Stimulated activated CD8-positive, alpha-beta memory T cell treated with anti-CD3 and anti-CD28 coated beads, Interleukin-7, amount 100 ng/mL, for 4 hours (primary cell): ENCODE measurements around the gene SNCG.
"Not testable (repeated sequence)": the region's sequence is repeated elsewhere in the genome, so short reads cannot be mapped to it uniquely, and the experiment has no call there.

Experiments used
- DNase-seq, 2 donors: peaks; one replicate each; pipeline ENCODE4 v3.0.0-alpha.2; 2020; ENCODE audit warnings: low read depth in 2 of 2

SNCG gene

GRCh38 chr10:86944907-86945306, 13.5 kb upstream of the SNCG start:
- DNase-seq = no peak

DNA sequence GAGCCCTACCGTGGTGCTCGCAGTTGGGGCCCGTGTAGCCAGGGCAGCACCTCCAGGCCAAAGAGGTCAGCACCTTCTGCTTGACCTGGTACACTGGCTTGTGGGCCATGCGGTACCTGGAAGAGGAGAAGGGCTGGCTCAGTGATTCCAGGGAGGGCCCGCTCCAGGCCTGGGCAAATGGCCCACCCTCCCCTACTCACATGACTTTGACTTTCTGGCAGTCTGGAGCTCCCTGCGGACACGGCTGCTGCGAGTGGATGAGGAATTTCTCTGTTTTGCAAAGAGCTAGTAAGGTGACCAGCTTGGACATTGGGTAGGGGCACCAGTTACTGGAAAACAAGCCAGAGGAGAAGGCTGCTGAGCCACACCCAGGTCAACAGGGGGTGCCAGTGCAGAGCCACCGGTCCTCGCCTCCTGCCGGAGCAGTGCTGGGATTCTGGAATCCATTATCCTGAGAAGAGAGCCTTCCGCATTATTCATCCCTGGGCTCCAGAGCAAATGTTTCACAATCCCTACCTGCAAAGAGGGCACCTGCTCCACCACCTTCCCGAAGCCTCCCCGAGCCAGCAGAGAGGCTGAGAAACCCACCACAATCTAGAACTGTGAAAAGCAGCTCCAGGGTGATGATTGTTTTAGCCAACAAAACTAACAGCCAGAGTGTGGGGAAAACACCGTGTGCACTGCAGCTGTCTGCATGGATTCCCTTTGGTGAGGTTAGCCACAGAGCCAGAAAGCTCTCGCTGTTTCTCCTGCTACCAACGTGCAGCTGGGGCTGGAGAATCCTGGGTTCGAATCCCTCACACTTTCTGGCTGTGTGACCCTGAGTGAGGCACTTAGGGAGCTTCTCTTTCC, 12.8 kb upstream of the SNCG start:
- no peak for DNase-seq

GRCh38 chr10:86946213-86947155, 11.9 kb upstream of the SNCG start:
- DNase-seq = no peak

DNA sequence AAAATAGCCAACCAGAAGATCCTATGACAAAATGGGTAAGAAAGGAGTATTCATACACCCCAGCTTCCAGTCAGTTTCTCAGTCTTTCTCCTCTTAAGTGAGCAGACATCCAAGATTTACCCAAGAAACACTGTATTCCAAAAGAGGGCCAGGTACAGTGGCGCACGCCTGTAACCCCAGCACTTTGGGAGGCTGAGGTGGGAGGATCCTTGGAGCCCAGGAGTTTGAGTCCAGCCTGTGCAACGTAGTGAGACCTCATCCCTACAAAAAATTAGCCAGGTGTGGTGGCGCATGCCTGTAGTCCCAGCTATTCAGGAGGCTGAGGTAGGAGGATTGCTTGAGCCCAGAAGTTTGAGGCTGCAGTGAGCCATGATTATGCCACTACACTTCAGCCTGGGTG, 10.6 kb upstream of the SNCG start:
- not testable (repeated sequence) for DNase-seq

DNA sequence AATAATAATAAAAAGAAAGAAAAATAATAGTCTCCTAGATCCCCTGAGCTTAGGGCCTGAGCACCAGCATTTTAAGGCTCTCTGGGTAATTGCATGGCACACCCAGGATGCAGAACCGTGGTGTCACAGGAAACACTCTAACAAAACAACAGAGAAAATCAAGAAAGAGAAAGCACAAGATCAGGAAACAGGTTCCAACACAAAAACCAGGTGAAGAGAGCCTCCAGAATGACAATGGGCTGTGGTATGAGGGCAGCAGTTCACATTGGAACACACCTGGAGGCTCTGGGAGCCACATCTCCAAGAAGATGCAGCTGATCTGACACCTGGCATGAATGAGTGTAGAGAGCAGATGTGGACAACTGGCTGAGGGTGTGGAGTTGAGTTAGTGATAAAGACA, 8.1 kb upstream of the SNCG start:
- DNase-seq = no peak

DNA sequence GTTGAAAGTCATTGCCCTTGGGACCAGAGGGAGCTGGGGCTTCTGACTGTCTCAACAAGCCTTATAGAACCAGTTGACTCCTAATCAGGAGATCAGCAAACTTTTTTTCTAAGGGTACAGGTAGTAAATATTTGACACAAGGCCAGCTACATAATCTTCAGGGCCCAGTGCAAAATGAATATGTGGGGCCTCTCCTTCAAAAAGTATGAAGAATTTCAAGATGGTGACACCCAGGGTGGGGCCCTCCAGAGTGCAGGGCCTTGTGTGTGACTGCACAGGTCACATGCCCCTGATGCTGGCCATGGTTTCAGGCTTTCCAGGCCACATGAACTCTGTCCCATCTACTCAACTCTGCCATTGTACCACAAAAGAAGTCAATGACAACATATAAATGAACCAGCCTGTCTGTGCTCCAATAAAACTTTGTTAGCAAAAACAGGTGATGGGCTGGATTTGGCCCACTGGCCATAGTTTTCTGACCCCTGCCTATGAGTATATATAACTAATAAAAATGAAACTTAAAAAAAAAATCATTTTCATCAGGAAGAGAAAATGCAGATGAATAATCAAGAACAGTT, 7.1 kb upstream of the SNCG start:
- no peak for DNase-seq

GRCh38 chr10:86952106-86952505, 6.3 kb upstream of the SNCG start:
- no peak for DNase-seq

GRCh38 chr10:86952697-86953096, 5.7 kb upstream of the SNCG start:
- not testable (repeated sequence) for DNase-seq

DNA sequence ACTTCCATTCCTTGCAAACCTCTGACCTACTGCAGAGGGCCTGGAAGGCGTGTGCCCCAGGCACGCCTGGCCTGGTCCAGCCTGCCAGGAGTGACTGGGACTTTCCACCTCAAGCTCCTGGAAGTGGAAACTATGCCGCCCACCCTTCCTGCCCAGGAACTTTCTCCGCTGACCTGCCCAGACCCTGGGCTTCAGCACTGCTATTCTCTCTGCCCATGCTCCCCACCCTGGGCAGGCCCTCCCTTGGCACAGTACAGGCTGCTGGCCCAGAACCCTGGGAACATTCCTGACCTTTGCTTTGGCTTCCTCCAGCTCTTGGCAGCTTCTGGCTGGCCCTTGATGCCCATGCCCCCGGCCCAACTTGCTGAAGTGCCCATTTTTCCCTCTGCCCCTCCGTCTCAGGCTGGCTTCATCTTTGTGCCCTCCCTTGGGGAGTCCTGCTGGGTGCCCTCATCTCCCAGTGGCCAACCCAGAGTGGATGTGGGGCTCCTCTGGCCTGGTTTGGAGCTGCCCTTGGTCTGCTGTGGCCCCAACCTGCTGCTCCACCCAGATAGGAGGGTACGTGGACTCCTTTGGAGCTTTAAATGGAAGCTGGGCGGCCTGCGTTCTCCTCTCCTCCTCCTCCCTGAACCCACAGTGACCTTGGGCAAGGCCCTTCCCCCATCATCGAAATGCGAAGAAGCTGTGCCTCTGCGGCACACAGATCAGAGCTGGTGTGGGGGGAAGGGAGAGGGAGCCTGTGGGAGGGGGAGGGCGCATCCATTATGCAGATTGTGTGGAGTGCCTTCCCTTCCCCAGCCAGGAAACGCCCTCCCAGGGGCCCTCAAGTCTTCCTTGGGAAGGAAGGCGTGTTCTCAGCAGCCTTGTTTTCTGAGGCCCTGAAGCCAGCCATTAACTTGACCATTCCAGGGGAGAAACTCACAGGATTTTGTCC, 4.4 kb upstream of the SNCG start:
- no peak for DNase-seq

DNA sequence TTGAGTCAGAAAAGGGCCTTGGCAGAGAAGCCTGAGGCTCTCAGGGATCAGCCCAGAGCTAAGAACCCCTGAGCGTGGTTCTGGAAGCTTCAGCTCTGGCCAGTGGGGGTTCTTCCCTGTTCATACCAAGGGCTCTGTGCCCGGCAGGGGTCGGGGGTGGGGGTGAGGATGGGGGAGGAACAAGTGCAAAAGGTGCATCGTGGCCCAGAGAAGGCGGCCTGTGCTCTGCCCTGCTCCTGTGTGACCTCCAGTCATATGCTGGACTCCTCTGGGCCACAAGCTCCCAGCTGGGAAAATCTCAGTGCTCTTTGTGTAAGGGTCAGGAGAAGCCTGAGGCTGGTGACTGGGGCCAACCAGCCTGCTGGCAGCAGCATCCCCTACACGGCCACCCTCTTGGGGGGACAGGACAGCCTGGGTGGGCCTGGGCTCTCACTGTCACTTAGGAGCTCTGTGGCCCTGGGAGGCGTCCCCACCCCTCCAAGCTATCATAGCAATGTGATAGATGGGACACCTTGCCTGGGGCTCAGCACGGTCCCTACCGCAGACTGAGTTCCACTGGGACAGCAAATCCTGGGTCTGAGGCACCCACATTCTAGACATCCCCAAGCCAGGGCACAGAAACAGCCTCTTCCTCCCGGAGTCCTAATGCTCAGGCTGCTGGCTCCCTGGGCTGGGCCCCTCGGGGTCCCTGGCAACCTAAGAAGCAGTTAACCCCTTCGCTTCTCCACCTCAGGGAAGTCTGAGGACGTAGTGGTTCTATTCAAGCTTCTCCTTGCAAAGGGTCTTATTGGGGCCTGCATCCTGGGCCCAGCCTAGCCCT, 3.5 kb upstream of the SNCG start:
- no peak for DNase-seq

- no peak for DNase-seq
Observed at GRCh38 chr10:86955501-86956194, 2.8 kb upstream of the SNCG start.

GRCh38 chr10:86956195-86956847, 2.1 kb upstream of the SNCG start:
- DNase-seq = no peak

- no peak for DNase-seq
Observed at GRCh38 chr10:86956848-86957448, 1.5 kb upstream of the SNCG start.

- DNase-seq = no peak
Observed at GRCh38 chr10:86957471-86958115, 806 bp upstream of the SNCG start, which contains the start of gene MMRN2. Gene MMRN2, minus strand, starts transcription at chr10:86957615. Its CDS starts 74 bp downstream, at chr10:86957541.

DNA sequence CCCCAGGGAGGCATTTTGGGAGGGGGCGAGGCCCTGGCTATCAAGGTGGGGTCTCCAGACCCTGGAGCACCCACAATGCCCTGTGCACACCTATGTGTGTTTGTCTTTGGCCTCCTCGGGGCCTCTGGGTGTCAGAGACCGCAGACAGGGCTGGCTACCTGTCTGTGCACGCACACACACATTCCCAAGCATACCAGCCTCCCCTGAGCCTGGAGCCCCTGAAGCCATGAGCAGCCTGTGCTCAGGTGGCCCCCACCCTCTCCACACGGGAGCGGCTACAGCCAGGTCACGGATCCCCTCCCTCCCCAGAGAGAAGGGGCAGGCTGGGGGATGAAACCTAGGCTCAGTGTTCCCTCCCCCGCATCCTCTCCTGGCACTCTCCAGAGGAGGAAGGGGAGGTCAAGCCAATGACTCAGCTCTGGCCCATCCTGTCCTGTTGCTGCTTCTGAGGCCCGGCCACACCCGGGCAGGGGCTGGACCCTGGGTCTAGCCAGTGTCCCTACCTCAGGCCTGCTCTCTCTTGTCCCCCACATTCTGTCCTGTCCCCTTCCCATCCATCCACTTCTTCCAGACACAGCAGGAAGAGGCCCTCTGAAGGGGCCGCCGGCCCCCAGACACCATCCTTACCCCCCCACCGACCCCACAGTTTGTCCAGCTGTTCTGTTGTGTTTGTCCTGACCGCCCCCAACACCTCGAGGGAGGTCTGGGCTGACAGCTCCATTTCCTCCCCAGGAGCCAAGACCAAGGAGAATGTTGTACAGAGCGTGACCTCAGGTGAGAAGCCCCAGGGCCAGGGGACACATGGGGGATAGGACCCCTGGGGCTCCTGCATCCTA, 720 bp downstream of the SNCG start:
- DNase-seq = no peak

DNA sequence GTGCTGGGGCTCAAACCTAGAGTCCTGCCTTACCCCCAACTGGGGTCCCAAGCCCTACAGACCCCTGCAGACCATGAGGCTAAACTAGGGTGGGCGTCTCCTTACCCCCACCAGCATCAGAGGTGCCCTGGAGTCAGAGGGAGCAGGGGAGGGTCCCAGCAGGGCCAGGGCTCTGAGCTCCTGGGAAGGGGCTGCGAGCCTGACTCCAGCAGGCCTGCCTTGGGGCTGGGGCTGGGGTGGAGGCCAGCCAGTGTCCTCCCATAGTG, 1.3 kb downstream of the SNCG start:
- no peak for DNase-seq

DNA sequence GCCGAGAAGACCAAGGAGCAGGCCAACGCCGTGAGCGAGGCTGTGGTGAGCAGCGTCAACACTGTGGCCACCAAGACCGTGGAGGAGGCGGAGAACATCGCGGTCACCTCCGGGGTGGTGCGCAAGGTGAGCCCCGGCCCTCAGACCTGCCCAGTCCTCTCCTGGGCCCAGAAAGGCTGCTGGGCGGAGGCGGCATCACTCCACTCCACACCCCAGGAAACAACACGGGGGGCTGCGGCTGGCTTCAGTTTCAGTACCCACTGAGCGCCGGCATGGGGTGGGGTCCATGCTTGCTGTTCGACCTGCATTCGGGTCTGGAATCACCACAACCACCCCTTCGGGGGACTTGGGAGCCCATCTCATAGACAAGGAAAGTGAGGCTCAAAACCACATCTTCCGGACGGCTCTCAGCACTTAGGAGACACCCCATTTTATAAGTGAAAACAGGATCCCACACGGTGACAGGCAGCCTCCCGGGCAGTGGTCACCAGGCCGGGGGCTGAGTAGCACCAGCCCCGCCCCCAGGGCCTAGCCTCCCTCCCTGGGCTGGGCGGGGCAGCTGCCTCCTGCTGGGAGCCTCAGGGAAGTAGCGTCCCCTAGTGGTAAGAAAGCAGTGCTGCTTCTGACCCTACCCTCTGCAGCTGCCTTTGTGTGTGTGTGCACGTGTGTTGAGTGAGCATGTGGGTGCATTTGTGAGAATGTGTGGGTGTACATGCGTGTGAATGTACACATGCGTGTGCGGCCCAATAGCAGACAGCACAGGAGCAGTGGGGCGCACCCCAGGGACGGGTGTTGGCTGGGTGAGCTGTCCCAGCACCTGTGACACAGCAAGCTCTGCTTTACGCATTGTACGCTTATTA, 1.8 kb downstream of the SNCG start:
- no peak for DNase-seq
